Left lung (tissue), 10 donors: ENCODE results near the gene GTPBP4. TPM values are rescaled to one million over a fixed set of nuclear protein-coding genes. Genes with fewer than 3 reads are reported as not detected.

Source experiments
- ATAC-seq: fragments of 200-7000 bp; cut with Tn5 transposase; one replicate; pipeline ENCODE4 v1.9.1; 2020; ENCODE audit warnings: moderate library complexity
- DNase-seq, 4 donors: peaks; one replicate each; pipeline ENCODE4 v3.0.0-alpha.2; 2013 to 2020
- H3K27ac ChIP-seq, 2 donors: fragments of 200-600 bp; sonication (generic) in 1 of 2; one replicate each; pipeline versions ENCODE4 v1.5.0 to v1.8.0; 2020 to 2021
- H3K27me3 ChIP-seq, 2 donors: fragments of 200-600 bp; sonication (generic) in 1 of 2; one replicate each; pipeline versions ENCODE4 v1.5.0 to v1.8.0; 2020 to 2021
- H3K36me3 ChIP-seq, 2 donors: fragments of 200-600 bp; sonication (generic) in 1 of 2; one replicate each; pipeline versions ENCODE4 v1.5.0 to v1.8.0; 2020 to 2021
- H3K4me1 ChIP-seq, 2 donors: fragments of 200-600 bp; one replicate each; pipeline ENCODE4 v1.8.0; 2021
- H3K4me3 ChIP-seq, 2 donors: fragments of 200-600 bp; sonication (generic) in 1 of 2; one replicate each; pipeline versions ENCODE4 v1.5.0 to v1.8.0; 2020 to 2021; ENCODE audit warnings: mild to moderate bottlenecking in 1 of 2
- H3K9me3 ChIP-seq, 2 donors: fragments of 200-600 bp; sonication (generic) in 1 of 2; one replicate each; pipeline versions ENCODE4 v1.5.0 to v1.8.0; 2020 to 2021
- intact Hi-C, 2 donors: fragments of 100-400 bp; cut with DNase I; formaldehyde crosslinking; loops; one replicate each; pipeline versions ENCODE4 v1.11.2 to v1.14.2; 2022
- polyA plus RNA-seq, 6 donors: library from polyadenylated mRNA; unstranded; fragments of 120-200 nt; gene quantifications; one replicate each; pipeline ENCODE4 v1.2.1, GENCODE V29; 2013; ENCODE audit not compliant: insufficient read length in 6 of 6
- total RNA-seq, 2 donors: library from RNA; stranded (reverse); fragmentation: NEBNext Ultra II Directional; extraction: Animal tissue kit (Norgen Biotek cat#: 25700); gene quantifications; one replicate each; pipeline ENCODE4 v1.2.1, GENCODE V29; 2021
- TF ChIP-seq, protein P1 (sequence below), 2 donors: fragments of 200-600 bp; sonication (generic) in 1 of 2; IDR thresholded peaks; one replicate each; pipeline versions ENCODE4 v1.5.0 to v1.8.0; 2021; ENCODE audit warnings: antibody characterized with exemption in 2 of 2
- donor health status: DM: no; HTN: yes; CAD: no.
- donor health status: DM: no; HTN: no; CAD: no.

The GTPBP4 gene
- total and polyA plus RNA-seq, 8 donors: 33.2 to 62.7 (median 50.5) TPM

GRCh38 chr10:1057106-1057657 lies 68.9 kb downstream of the GTPBP4 start:
- TF ChIP-seq, protein P1, sequence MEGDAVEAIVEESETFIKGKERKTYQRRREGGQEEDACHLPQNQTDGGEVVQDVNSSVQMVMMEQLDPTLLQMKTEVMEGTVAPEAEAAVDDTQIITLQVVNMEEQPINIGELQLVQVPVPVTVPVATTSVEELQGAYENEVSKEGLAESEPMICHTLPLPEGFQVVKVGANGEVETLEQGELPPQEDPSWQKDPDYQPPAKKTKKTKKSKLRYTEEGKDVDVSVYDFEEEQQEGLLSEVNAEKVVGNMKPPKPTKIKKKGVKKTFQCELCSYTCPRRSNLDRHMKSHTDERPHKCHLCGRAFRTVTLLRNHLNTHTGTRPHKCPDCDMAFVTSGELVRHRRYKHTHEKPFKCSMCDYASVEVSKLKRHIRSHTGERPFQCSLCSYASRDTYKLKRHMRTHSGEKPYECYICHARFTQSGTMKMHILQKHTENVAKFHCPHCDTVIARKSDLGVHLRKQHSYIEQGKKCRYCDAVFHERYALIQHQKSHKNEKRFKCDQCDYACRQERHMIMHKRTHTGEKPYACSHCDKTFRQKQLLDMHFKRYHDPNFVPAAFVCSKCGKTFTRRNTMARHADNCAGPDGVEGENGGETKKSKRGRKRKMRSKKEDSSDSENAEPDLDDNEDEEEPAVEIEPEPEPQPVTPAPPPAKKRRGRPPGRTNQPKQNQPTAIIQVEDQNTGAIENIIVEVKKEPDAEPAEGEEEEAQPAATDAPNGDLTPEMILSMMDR (IDR thresholded peaks at IDR 0.05): no peak
- intact Hi-C loops: no loop called here
- peaks cover 8 to 74% of the 10 kb centered on the region in 2 donors for H3K4me1 ChIP-seq
- H3K4me3 ChIP-seq: peak overlapping the region; percentile 83 to 93
- DNase-seq (no peak), ATAC-seq (peak; percentile 25)
- no peaks in the 10 kb centered on the region for H3K9me3 ChIP-seq
- H3K27me3 ChIP-seq: no peaks in the 10 kb centered on the region
- peaks cover 0 to 14% of the 10 kb centered on the region in 2 donors for H3K36me3 ChIP-seq
- H3K27ac ChIP-seq: peak overlapping the region; percentile 98 to 99

GRCh38 chr10:1058017-1058416 lies 69.8 kb downstream of the GTPBP4 start:
- no peak for ATAC-seq
- Histone ChIP-seq H3K9me3 (no peaks in the 10 kb centered on the region), H3K36me3 (peaks cover 0 to 8% of the 10 kb centered on the region in 2 donors), H3K27me3 (no peaks in the 10 kb centered on the region), H3K27ac (peak overlapping the region in 1 of 2 donors; percentile 99), H3K4me1 (peaks cover 8 to 79% of the 10 kb centered on the region in 2 donors), H3K4me3 (peak overlapping the region in 1 of 2 donors; percentile 93)
- TF ChIP-seq, protein P1 (IDR thresholded peaks at IDR 0.05): no peak
- intact Hi-C loops: no loop called here
- DNase-seq: no peak

DNA sequence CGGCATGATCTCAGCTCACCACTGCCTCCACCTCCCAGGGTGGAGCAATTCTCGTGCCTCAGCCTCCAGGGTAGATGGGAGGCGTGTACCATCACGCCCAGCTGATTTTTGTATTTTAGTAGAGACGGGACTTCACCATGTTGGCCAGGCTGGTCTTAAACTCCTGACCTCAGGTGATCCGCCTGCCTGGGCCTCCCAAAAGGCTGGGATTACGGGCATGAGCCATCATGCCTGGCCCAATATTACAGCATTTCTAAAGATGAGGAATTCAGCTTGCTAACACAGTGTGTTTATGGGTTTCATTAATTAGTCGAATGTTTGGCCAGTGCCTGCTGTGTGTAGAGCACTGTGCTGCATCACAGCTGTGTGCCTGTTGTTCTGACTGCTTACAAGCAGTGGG lies 71.7 kb downstream of the GTPBP4 start:
- DNase-seq (no peak), ATAC-seq (no peak)
- Histone ChIP-seq H3K4me1 (peaks cover 2 to 78% of the 10 kb centered on the region in 2 donors), H3K36me3 (peaks cover 0 to 5% of the 10 kb centered on the region in 2 donors), H3K27ac (no peak overlapping the region), H3K4me3 (no peak overlapping the region), H3K27me3 (no peaks in the 10 kb centered on the region), H3K9me3 (no peaks in the 10 kb centered on the region)
- TF ChIP-seq, protein P1 (IDR thresholded peaks at IDR 0.05): no peak
- intact Hi-C loops: no loop called here

- Histone ChIP-seq H3K9me3 (no peaks in the 10 kb centered on the region), H3K4me1 (peaks cover 0 to 72% of the 10 kb centered on the region in 2 donors), H3K36me3 (peaks cover 0 to 5% of the 10 kb centered on the region in 2 donors), H3K27ac (peak overlapping the region in 1 of 2 donors; percentile 70), H3K27me3 (no peaks in the 10 kb centered on the region), H3K4me3 (no peak overlapping the region)
- ATAC-seq (no peak), DNase-seq (no peak)
- intact Hi-C loops: no loop called here
- TF ChIP-seq, protein P1 (IDR thresholded peaks at IDR 0.05): no peak
Measured at GRCh38 chr10:1061930-1062774, 73.9 kb downstream of the GTPBP4 start.

DNA sequence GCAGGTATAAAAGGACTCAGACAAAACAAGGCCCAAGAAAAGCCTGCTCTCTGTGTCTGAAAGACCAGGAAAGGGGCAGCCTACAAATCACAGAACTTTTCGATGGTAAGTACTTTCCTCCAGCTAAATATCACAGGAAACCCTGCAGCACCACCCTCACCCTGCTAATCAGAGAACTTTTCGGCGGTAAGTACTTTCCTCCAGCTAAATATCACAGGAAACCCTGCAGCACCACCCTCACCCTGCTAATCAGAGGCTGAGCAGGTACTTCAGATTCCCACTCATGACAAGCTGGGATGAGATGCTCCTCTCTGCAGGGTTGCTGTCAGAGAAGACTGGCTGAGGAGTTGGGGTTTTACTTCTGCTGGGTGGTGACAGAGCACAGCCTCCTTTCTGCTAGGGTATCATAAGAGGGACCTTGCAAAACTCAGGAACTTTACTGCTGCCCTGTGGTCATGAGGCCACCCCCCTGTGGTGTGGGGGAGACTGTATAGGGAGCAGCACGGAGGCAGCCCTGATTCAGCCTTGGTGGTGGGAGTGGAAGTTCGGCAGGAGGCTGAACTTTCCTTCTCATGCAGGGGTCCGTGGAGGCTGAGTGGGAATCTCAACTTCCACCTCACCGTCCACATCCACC lies 75.1 kb downstream of the GTPBP4 start:
- peaks cover 0 to 5% of the 10 kb centered on the region in 2 donors for H3K36me3 ChIP-seq
- TF ChIP-seq, protein P1 (IDR thresholded peaks at IDR 0.05): no peak
- H3K9me3 ChIP-seq: no peaks in the 10 kb centered on the region
- peak overlapping the region in 1 of 2 donors; percentile 70 for H3K27ac ChIP-seq
- ATAC-seq (no peak), DNase-seq (no peak)
- no peak overlapping the region for H3K4me3 ChIP-seq
- intact Hi-C loops: no loop called here
- H3K27me3 ChIP-seq: no peaks in the 10 kb centered on the region
- peaks cover 0 to 61% of the 10 kb centered on the region in 2 donors for H3K4me1 ChIP-seq
